Panc1 (cell line): ENCODE measurements around the gene LRRC9. TPM values are rescaled to one million over a fixed set of nuclear protein-coding genes. Genes with fewer than 3 reads are reported as not detected.
"Not testable (repeated sequence)": the region's sequence is repeated elsewhere in the genome, so short reads cannot be mapped to it uniquely, and the experiment has no call there.

Source experiments
- ATAC-seq: fragments of 200-7000 bp; cut with Tn5 transposase; 2 replicates; pipeline ENCODE4 v1.9.1; 2020; ENCODE audit warnings: mild to moderate bottlenecking, moderate library complexity
- BruUV-seq: library from RNA; stranded (reverse); fragments of 400-500 nt; replicated peaks from 2 replicates; lab custom pipeline; 2021; lab: Mats Ljungman, UMichigan
- CTCF ChIA-PET: fragments of 300-600 bp; sonication (Branson Sonifier 250); formaldehyde crosslinking; loops from one replicate; lab custom pipeline; 2022; ENCODE audit warnings: antibody characterized with exemption; lab: Charles Lee
- POLR2A ChIA-PET: fragments of 300-600 bp; sonication (Branson Sonifier 250); formaldehyde crosslinking; loops from one replicate; lab custom pipeline; 2022; ENCODE audit warnings: antibody characterized with exemption; lab: Charles Lee
- DNase-seq: peaks from one replicate; pipeline ENCODE4 v3.0.0-alpha.2; 2010; ENCODE audit warnings: low read depth, low spot score
- H3K27ac ChIP-seq: 2 replicates; pipeline ENCODE4 v1.5.1; 2011; ENCODE audit warnings: mild to moderate bottlenecking, low read length, inconsistent platforms
- H3K27me3 ChIP-seq: fragments of 200-500 bp; sonication (Bioruptor generic); 2 replicates; pipeline ENCODE4 v1.6.0; 2014; ENCODE audit warnings: low read length, inconsistent platforms; ENCODE audit not compliant: control insufficient read depth, insufficient read depth
- H3K36me3 ChIP-seq: fragments of 200-500 bp; sonication (Bioruptor generic); 2 replicates; pipeline ENCODE4 v1.5.1; 2014; ENCODE audit warnings: inconsistent platforms, mild to moderate bottlenecking, low read length, moderate library complexity; ENCODE audit not compliant: control insufficient read depth, insufficient read depth
- H3K4me1 ChIP-seq: 2 replicates; pipeline ENCODE4 v1.5.1; 2011; ENCODE audit warnings: inconsistent platforms, mild to moderate bottlenecking, low read length, moderate library complexity; ENCODE audit not compliant: control insufficient read depth, insufficient read depth
- H3K4me3 ChIP-seq, 2 experiments: 2 replicates each; pipeline ENCODE4 v1.5.1; 2011 to 2012; ENCODE audit warnings: low read depth in 2 of 2, low read length in 2 of 2, mild to moderate bottlenecking in 2 of 2, inconsistent platforms in 1 of 2, moderate library complexity in 1 of 2
- H3K9me3 ChIP-seq: fragments of 200-500 bp; sonication (Bioruptor generic); 2 replicates; pipeline ENCODE4 v1.5.1; 2014; ENCODE audit warnings: low read depth, mild to moderate bottlenecking, inconsistent platforms, low read length, moderate library complexity; ENCODE audit not compliant: control insufficient read depth, insufficient read depth
- POLR2AphosphoS5 ChIP-seq: IDR thresholded peaks from 2 replicates; pipeline ENCODE4 v1.6.1; 2012; ENCODE audit warnings: mild to moderate bottlenecking, low read depth, low read length, moderate library complexity
- REST ChIP-seq, 2 experiments: IDR thresholded peaks; 2 replicates each; pipeline ENCODE4 v1.6.1; 2011 to 2012; ENCODE audit warnings: low read depth in 2 of 2, control low read depth in 1 of 2, low read length in 1 of 2, mild to moderate bottlenecking in 1 of 2, moderate library complexity in 1 of 2; ENCODE audit not compliant: insufficient read depth in 1 of 2
- SIN3A ChIP-seq: IDR thresholded peaks from 2 replicates; pipeline ENCODE4 v1.6.1; 2012; ENCODE audit warnings: low read depth, mild to moderate bottlenecking, low read length, moderate library complexity, borderline replicate concordance; ENCODE audit not compliant: insufficient read depth
- TCF7L2 ChIP-seq: IDR thresholded peaks from 2 replicates; pipeline ENCODE4 v1.6.1; 2011; ENCODE audit warnings: mild to moderate bottlenecking, low read depth, low read length, inconsistent platforms
- in situ Hi-C: cut with HindIII; loops from 2 replicates; pipeline ENCODE4 v1.10.0; 2016; ENCODE audit warnings: low sequenced_read_pairs, low pct_unique_long_range_greater_than_20kb
- intact Hi-C: fragments of 100-400 bp; cut with micrococcal nuclease; formaldehyde crosslinking; loops from one replicate; pipeline ENCODE4 v1.10.0; 2022; ENCODE audit not compliant: unreplicated experiment
- total RNA-seq: library from RNA; stranded (reverse); gene quantifications from one replicate; pipeline ENCODE4 v1.2.1, GENCODE V29; 2021; ENCODE audit not compliant: unreplicated experiment
- TF ChIP-seq, protein P1 (sequence below): fragments of 450-650 bp; IDR thresholded peaks from 2 replicates; pipeline ENCODE4 v1.5.1; 2017; ENCODE audit warnings: mild to moderate bottlenecking

LRRC9 gene
- total RNA-seq, 1 experiment from 2014 or later, result not detected

DNA sequence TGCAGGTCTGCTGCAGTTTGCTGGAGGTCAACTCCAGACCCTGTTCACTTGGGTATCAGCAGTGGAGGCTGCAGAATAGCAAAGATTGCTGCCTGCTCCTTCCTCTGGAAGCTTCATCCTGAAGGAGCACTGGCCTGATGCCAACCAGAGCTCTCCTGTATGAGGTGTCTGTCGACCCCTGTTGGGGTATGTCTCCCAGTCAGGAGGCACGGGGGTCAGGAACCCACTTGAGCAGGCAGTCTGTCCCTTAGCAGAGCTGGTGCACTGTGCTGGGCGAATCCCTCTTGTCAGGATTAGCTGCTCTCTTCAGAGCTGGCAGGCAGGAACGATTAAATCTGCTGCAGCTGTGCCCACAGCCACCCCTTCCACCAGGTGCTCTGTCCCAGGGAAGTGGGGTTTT is 37.9 kb downstream of the LRRC9 start:
- H3K27me3 ChIP-seq, ATAC-seq, intact Hi-C loops, CTCF ChIA-PET, H3K4me3 ChIP-seq, H3K27ac ChIP-seq, H3K9me3 ChIP-seq, BruUV-seq, H3K36me3 ChIP-seq, DNase-seq, POLR2A ChIA-PET, in situ Hi-C loops, H3K4me1 ChIP-seq: not testable (repeated sequence)

GRCh38 chr14:59959668-59960067 is 39.7 kb downstream of the LRRC9 start:
- DNase-seq, result no peak
- in situ Hi-C loops, result no loop called here
- Histone ChIP-seq H3K36me3 (no peaks in the 10 kb centered on the region), H3K4me1 (no peaks in the 10 kb centered on the region), H3K9me3 (no peaks in the 10 kb centered on the region), H3K27ac (no peak overlapping the region), H3K4me3 (no peak overlapping the region), H3K27me3 (no peaks in the 10 kb centered on the region)
- intact Hi-C loops, result no loop called here
- TF ChIP-seq REST (IDR thresholded peaks at IDR 0.05; ENCODE audit: insufficient read depth in 1 of 2, low read depth in 2 of 2, low read length in 1 of 2) (no peak), TCF7L2 (no peak), POLR2AphosphoS5 (no peak), SIN3A (no peak)
- TF ChIP-seq, protein P1, sequence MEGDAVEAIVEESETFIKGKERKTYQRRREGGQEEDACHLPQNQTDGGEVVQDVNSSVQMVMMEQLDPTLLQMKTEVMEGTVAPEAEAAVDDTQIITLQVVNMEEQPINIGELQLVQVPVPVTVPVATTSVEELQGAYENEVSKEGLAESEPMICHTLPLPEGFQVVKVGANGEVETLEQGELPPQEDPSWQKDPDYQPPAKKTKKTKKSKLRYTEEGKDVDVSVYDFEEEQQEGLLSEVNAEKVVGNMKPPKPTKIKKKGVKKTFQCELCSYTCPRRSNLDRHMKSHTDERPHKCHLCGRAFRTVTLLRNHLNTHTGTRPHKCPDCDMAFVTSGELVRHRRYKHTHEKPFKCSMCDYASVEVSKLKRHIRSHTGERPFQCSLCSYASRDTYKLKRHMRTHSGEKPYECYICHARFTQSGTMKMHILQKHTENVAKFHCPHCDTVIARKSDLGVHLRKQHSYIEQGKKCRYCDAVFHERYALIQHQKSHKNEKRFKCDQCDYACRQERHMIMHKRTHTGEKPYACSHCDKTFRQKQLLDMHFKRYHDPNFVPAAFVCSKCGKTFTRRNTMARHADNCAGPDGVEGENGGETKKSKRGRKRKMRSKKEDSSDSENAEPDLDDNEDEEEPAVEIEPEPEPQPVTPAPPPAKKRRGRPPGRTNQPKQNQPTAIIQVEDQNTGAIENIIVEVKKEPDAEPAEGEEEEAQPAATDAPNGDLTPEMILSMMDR, result no peak
- BruUV-seq, result no TSS peak
- ChIA-PET POLR2A (no interaction called here), CTCF (no interaction called here)
- no peak for ATAC-seq

DNA sequence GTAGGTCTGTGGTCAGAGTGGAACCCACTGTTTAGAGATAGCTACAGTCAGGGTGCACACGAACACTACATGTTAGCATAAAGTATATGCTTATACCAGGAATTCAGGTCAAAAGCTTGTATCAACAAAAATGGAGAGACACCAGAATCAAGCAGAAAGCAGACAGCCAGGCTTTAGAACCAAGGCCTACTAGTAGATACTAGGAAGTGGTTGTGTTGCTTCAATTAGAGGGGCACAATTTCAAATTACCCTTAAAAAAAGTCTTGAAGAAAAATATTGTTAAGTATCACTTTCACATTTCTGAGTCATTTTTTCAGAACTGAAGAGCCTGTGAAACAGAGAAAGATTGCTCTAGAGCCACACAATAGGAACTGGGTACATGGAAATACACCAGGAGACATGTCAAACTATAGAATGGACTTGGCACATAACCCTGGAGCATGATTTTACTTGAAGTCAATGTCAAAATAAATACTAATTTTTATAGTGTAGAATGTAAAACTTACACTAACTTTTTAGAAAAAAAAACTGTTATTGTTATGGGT is 41.6 kb downstream of the LRRC9 start:
- Histone ChIP-seq H3K9me3 (no peaks in the 10 kb centered on the region), H3K4me3 (no peak overlapping the region), H3K36me3 (no peaks in the 10 kb centered on the region), H3K27ac (no peak overlapping the region), H3K27me3 (no peaks in the 10 kb centered on the region), H3K4me1 (no peaks in the 10 kb centered on the region)
- DNase-seq (no peak), ATAC-seq (no peak)
- TF ChIP-seq SIN3A, result no peak
- TF ChIP-seq POLR2AphosphoS5, result no peak
- TF ChIP-seq TCF7L2, result no peak
- TF ChIP-seq, protein P1, result no peak
- no peak for TF ChIP-seq REST (IDR thresholded peaks at IDR 0.05; ENCODE audit: insufficient read depth in 1 of 2, low read depth in 2 of 2, low read length in 1 of 2)
- in situ Hi-C loops (no loop called here), intact Hi-C loops (no loop called here)
- ChIA-PET CTCF (no interaction called here), POLR2A (no interaction called here)
- BruUV-seq, result no TSS peak
